Mucosa of gallbladder (tissue), 1 donor: ENCODE results near the gene RPL18. TPM values are rescaled to one million over a fixed set of nuclear protein-coding genes. Genes with fewer than 3 reads are reported as not detected.

ENCODE experiments used
- DNase-seq: peaks from one replicate; pipeline ENCODE4 v3.0.0-alpha.2; 2020; ENCODE audit warnings: low spot score
- total RNA-seq: library from RNA; stranded (reverse); gene quantifications from one replicate; pipeline ENCODE4 v1.2.1, GENCODE V29; 2021
- donor health status: DM: no; HTN: no; CAD: no.

RPL18 gene
- total RNA-seq, 1 donor from 2014 or later: 1,057 TPM

DNA sequence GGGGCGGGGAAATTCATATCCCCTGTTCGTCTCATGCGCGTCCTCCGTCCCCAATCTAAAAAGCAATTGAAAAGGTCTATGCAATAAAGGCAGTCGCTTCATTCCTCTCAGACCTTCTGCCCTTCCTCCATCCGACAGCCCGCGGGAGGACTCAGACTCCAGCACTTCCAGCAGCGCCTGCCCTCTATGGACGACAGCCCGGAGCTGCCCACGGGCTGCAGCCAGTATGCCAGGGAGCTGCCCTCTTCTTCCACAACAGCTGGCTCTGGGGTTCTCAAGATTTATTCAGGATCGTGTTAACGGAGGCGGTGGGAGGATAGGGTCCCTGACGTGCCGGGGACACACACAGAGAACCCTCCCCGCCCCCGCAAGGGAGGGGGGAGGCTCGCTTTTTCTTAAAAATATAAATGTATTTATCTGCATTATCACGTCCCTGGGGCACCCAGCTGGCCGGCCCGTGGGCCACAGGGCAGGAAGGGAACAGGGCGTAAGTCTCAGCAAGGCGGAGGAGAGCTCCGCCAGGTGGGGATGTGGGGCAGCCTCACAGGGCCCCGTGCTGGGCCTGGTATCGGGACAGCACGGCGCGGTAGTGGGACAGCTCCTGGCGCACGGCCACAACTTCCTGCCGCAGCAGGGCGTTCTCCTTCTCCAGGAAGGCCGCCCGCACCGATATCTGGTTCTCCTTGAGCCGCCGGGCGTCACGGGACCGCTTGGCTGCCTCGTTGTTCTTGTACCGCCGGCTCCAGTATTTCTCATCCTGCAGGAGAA lies 11.5 kb upstream of the RPL18 start:
- DNase-seq: peak; percentile 81

GRCh38 chr19:48629599-48630295 lies 10.8 kb upstream of the RPL18 start:
- DNase-seq: peak; percentile 85

DNA sequence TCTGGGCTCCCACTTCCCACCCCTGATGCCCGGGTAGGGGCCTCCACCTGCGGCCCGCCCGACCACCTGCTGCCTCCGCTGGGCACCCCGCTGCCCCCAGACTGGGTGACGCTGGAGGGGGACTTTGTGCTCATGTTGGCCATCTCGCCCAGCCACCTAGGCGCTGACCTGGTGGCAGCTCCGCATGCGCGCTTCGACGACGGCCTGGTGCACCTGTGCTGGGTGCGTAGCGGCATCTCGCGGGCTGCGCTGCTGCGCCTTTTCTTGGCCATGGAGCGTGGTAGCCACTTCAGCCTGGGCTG lies 10.3 kb upstream of the RPL18 start:
- DNase-seq: no peak

GRCh38 chr19:48628486-48629296 lies 9.7 kb upstream of the RPL18 start:
- no peak for DNase-seq

GRCh38 chr19:48627865-48628314 lies 8.9 kb upstream of the RPL18 start:
- DNase-seq: no peak

DNA sequence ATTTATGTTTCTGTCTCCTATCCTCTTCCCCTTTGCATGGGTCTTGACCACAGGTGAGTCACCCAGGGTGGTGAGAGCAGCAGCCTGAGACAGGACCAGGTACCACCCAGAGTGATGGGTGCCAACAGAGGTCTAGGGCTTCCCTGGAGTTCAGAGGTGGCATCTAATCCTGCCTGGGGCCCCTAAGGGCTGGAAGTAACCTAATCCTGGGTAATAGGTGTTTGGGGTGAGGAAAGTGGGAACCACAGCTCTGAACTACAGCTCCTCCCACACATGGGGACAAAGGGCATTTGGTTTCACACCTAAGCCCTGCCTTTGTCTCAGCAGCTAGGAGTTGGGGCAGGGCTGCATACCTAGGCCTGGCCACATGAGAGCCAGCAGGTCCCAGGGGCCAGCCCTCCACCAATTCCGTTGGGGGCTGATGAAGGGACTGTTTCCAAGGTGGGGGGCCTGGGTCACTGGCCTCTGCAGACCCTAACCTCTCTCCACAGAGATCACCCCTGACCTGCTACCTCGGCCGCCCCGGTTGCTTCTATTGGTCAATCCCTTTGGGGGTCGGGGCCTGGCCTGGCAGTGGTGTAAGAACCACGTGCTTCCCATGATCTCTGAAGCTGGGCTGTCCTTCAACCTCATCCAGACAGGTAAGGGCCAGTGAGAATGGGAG lies 8.4 kb upstream of the RPL18 start:
- DNase-seq: no peak

DNA sequence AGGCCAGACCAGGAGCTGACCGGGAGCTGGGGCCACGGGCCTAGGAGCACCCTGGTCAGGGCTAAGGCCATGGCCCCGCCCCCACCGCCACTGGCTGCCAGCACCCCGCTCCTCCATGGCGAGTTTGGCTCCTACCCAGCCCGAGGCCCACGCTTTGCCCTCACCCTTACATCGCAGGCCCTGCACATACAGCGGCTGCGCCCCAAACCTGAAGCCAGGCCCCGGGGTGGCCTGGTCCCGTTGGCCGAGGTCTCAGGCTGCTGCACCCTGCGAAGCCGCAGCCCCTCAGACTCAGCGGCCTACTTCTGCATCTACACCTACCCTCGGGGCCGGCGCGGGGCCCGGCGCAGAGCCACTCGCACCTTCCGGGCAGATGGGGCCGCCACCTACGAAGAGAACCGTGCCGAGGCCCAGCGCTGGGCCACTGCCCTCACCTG lies 6.9 kb upstream of the RPL18 start:
- DNase-seq: no peak

- no peak for DNase-seq
These were observed 6.1 kb upstream of the RPL18 start for GRCh38 chr19:48624791-48625723.

DNA sequence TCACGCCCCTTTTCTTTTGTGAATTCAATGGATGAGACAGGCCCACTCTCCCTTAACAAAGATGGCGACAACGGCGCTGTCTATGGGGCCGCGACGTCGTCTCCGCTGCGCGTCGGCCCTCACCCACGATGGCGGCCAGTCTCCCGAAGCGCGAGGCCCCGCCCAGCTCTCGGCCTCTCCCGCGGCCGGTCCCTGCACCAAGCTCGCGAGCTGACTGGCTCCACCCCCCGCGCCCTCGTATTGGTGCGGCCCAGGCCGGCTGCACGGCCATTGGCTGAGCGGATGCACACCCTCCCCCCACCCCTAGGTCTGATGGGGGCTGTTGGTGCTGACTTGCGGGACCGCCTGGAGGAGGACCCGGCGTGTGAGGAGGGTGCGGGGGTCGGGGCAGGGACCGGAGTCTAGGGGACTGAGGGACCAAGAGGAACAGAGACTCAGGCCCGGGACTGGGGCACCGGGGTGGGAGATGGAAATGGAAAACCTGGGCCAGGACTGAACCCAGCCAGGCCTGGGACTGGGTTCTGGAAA lies 5.2 kb upstream of the RPL18 start:
- DNase-seq: peak; percentile 97

DNA sequence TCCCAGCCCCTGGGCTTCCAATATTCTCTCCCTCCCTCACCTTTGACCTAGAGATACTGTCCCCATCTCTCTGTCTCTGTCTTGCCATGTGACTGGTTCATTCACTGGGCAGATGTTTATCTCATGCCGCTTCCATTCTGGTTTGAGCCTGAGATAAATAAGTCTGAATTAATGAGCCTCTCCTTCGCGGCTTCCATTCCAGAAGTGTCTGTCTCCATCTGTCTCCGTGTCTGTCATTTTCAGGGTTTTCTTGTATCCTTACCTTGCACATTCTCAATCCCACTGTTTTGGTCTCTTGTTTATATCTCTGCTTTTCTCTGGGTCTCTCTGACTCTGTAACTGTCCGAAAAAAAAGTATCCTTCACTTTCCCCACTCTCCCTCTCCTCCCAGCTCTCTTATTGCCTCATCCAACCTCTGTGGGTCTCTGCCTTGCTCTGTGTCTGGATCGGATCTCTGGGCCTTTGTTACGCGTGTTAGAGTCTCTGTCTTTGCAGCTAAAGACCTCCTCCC lies 4.6 kb upstream of the RPL18 start:
- no peak for DNase-seq

- DNase-seq: no peak
These were observed 961 bp upstream of the RPL18 start for GRCh38 chr19:48619692-48620585.

DNA sequence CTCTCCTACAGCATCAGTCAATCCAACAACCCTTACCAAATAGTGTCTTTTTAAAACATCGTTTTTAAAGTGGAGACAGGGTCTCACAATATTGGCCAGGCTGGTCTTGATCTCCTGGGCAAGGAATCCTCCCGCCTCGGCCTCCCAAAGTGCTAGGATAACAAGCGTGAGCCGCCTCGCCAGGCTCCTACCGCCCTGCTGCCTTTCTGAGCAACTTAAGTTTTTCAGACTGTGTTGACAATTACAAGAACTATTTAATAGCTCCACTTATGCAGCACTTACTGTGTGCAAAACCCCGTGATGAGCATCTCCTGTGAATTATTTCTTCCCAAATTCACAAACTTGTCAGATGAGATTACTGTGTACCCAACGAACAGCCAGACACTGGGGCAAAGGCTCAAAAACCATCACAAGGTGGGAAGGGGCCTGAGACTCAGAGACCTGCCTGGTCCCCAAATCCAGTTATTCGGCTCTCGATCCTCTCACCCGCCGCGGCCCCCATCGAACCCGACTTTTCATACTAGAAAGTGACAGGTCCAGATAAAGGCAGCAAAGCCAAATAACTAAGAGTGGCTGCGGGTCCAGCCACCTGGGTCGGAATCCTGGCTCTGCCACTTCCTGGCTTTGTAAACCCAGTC lies 581 bp downstream of the RPL18 start:
- no peak for DNase-seq

DNA sequence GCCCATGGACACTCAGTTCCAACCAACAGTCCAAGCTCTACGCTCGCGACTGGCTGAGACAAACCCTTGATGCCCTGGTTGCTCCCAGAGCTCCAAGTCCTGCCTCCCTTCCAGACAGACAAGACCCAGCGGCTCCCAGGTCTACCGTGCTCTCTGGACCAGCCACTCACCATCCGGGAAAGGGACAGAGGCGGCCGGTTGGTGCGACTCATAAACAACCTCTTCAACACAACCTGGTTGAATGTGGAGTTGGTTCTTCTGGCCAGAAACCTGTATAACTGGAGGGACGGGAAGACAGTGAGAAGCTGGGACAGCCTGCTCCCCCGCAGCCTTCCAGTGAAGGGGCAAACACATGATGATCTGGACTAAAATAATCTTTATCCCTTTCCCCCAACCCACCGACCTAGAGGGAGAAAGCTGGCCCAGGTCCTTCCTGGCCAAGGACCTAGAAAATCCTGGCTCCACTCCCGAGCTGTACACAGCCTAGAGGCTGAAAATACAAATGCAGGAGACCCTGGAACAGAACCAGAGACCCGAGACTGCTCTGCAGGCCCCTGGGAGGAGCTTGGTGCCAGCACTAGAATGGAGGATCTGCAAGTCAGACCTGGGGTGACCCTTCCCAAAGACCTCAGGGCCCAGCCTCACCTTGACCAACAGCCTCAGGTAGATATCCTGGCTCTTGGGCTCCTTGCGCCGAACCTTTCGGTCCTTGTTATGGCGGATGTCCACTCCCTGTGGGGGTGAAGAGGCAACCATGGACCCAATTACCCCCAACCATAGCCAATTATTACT lies 1.6 kb downstream of the RPL18 start:
- DNase-seq: no peak

GRCh38 chr19:48616491-48617056 lies 2.4 kb downstream of the RPL18 start:
- DNase-seq: no peak

DNA sequence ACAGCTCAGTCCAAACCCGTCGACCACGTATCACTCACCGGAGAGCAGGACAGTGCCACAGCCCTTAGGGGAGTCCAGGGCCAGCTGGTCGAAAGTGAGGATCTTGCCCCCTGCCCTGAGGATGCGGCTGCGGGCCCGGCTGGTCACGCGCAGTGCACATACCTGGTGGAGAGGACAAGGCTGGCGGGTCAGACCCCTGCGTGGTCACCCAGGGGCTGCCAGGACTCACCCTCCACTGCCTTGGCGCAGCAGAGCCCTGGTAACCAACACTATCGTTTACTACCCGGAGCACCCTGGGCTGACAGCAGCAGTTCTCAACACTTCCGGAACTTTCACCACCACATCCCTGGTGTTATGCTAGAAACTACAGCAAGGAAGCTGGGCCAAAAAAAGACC lies 2.9 kb downstream of the RPL18 start:
- DNase-seq: no peak

DNA sequence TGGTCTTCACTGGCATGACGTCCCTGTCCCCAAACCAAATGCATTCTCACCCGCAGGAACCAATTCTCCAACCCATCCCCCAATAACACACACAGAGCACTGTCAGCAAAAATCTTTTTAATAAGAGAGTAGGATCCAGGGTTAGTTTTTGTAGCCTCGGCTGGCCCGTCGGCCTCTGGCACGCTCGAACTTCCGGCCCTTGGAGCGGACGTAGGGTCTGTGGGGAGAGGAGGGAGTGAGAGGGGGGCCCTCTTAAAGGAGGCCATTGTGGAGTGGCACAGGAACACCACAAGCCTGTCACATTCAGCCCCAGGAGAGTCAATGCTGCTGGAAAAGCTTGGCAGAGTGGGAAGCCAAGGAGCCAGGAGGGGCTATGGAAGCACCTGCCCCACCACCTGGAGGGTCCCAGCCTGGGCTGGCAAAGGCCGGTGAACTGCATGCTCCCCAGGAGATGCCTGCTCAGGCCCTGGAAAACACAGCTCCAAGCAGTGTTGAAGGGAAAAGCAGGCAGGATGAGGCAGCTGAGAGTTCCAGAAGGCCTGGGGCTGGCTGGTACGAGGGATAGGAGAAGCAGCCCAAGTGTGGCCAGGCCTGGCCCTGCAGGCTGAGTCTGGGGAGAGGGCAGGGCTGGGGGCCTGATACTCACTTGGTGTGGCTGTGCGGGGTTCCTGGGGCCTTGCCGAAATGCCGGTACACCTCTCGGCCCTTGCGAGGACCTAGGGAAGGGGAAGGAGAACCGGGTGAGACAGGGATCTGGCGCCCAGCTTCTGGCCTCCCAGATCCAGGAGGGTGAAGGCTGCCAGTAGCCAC lies 3.5 kb downstream of the RPL18 start:
- DNase-seq: no peak
